Tibial nerve (tissue), 4 donors: Measurements from ENCODE around the gene GPR148. TPM values are rescaled to one million over a fixed set of nuclear protein-coding genes. Genes with fewer than 3 reads are reported as not detected.

Experiments used
- DNase-seq, 2 donors: peaks; one replicate each; pipeline ENCODE4 v3.0.0-alpha.2; 2019; ENCODE audit warnings: low spot score in 2 of 2
- H3K27ac ChIP-seq, 4 donors: fragments of 200-600 bp; sonication (generic) in 3 of 4; one replicate each; pipeline ENCODE4 v1.5.1; 2017 to 2019; ENCODE audit warnings: mild to moderate bottlenecking in 1 of 4
- H3K27me3 ChIP-seq, 2 donors: fragments of 200-600 bp; sonication (generic) in 1 of 2; one replicate each; pipeline versions ENCODE4 v1.5.1 to v1.6.0; 2017 to 2019
- H3K36me3 ChIP-seq, 3 donors: fragments of 200-600 bp; sonication (generic); one replicate each; pipeline ENCODE4 v1.5.1; 2018 to 2019
- H3K4me1 ChIP-seq, 4 donors: fragments of 200-600 bp; sonication (generic) in 3 of 4; one replicate each; pipeline ENCODE4 v1.5.1; 2017 to 2019
- H3K4me3 ChIP-seq, 4 donors: fragments of 200-600 bp; sonication (generic) in 3 of 4; one replicate each; pipeline ENCODE4 v1.5.1; 2017 to 2019; ENCODE audit warnings: mild to moderate bottlenecking in 1 of 4, moderate library complexity in 1 of 4
- H3K9me3 ChIP-seq, 4 donors: fragments of 200-600 bp; sonication (generic) in 3 of 4; one replicate each; pipeline ENCODE4 v1.5.1; 2017 to 2019
- CTCF ChIP-seq, 5 experiments: fragments of 200-600 bp in 3 of 5; fragments of 450-650 bp in 2 of 5; sonication (generic) in 3 of 5; IDR thresholded peaks; one replicate each; pipeline ENCODE4 v1.5.1; 2016 to 2019; ENCODE audit warnings: antibody characterized with exemption in 5 of 5, mild to moderate bottlenecking in 3 of 5, moderate library complexity in 2 of 5
- EP300 ChIP-seq, 2 donors: sonication (generic); formaldehyde crosslinking; IDR thresholded peaks; one replicate each; pipeline ENCODE4 v1.6.1; 2017; ENCODE audit warnings: antibody characterized with exemption in 2 of 2, mild to moderate bottlenecking in 1 of 2
- POLR2A ChIP-seq, 2 donors: fragments of 450-650 bp; IDR thresholded peaks; one replicate each; pipeline ENCODE4 v1.6.1; 2017; ENCODE audit warnings: antibody characterized with exemption in 2 of 2, mild to moderate bottlenecking in 2 of 2, moderate library complexity in 2 of 2
- WGBS, 2 donors: methylation state at CpG; one replicate each; pipeline ENCODE4 v1.1.5; 2018; 5-methylcytosine and 5-hydroxymethylcytosine counted together
- total RNA-seq, 4 donors: library from RNA; depleted of rRNA; stranded (reverse); fragments of >200 nt; gene quantifications; one replicate each; pipeline ENCODE4 v1.1.0, GENCODE V29; 2016

The GPR148 gene
- total RNA-seq, 4 donors from 2014 or later = not detected

GRCh38 chr2:130735200-130735599, 6.3 kb downstream of the GPR148 start:
- H3K4me1 ChIP-seq = no peaks in the 10 kb centered on the region

GRCh38 chr2:130736487-130736886, 7.6 kb downstream of the GPR148 start:
- Histone ChIP-seq H3K9me3 (peaks cover 0 to 3% (median 0%) of the 10 kb centered on the region in 4 donors), H3K4me1 (no peaks in the 10 kb centered on the region), H3K4me3 (no peak overlapping the region), H3K36me3 (no peaks in the 10 kb centered on the region), H3K27me3 (peaks cover 0 to 4% of the 10 kb centered on the region in 2 donors), H3K27ac (no peak overlapping the region)
- 82 to 83% methylated on average over 6 of the region's 6 CpGs for WGBS, 2 donors
- no peak for DNase-seq
- TF ChIP-seq EP300 (IDR thresholded peaks at IDR 0.05) (no peak), POLR2A (IDR thresholded peaks at IDR 0.05) (no peak), CTCF (IDR thresholded peaks at IDR 0.05) (no peak)

More at GRCh38 chr2:130735200-130735599, 6.3 kb downstream of the GPR148 start:
- DNase-seq = no peak
- no peaks in the 10 kb centered on the region for H3K36me3 ChIP-seq
- H3K27me3 ChIP-seq = peaks cover 0 to 2% of the 10 kb centered on the region in 2 donors
- TF ChIP-seq POLR2A (IDR thresholded peaks at IDR 0.05) (no peak), EP300 (IDR thresholded peaks at IDR 0.05) (no peak), CTCF (IDR thresholded peaks at IDR 0.05) (no peak)
- H3K9me3 ChIP-seq = peaks cover 0 to 3% (median 0%) of the 10 kb centered on the region in 4 donors
- H3K27ac ChIP-seq = no peak overlapping the region
- H3K4me3 ChIP-seq = no peak overlapping the region
- WGBS, 2 donors = 94 to 98% methylated on average over 3 of the region's 3 CpGs

GRCh38 chr2:130737592-130737991, 8.7 kb downstream of the GPR148 start:
- Histone ChIP-seq H3K36me3 (no peaks in the 10 kb centered on the region), H3K9me3 (peaks cover 0 to 3% (median 0%) of the 10 kb centered on the region in 4 donors), H3K27ac (no peak overlapping the region), H3K4me3 (no peak overlapping the region), H3K27me3 (peaks cover 0 to 4% of the 10 kb centered on the region in 2 donors), H3K4me1 (no peaks in the 10 kb centered on the region)
- TF ChIP-seq POLR2A (IDR thresholded peaks at IDR 0.05) = no peak
- no peak for TF ChIP-seq CTCF (IDR thresholded peaks at IDR 0.05)
- TF ChIP-seq EP300 (IDR thresholded peaks at IDR 0.05) = no peak
- no peak for DNase-seq
- 92 to 93% methylated on average over 12 to 14 of the region's 14 CpGs for WGBS, 2 donors

- TF ChIP-seq POLR2A (IDR thresholded peaks at IDR 0.05) = no peak
- no peak for TF ChIP-seq CTCF (IDR thresholded peaks at IDR 0.05)
- 66% methylated on average over 12 of the region's 12 CpGs for WGBS, 2 donors
- no peaks in the 10 kb centered on the region for H3K4me1 ChIP-seq
- H3K4me3 ChIP-seq = no peak overlapping the region
- no peak overlapping the region for H3K27ac ChIP-seq
- no peaks in the 10 kb centered on the region for H3K36me3 ChIP-seq
- peaks cover 0 to 3% (median 0%) of the 10 kb centered on the region in 4 donors for H3K9me3 ChIP-seq
- H3K27me3 ChIP-seq = peaks cover 0 to 4% of the 10 kb centered on the region in 2 donors
- DNase-seq = no peak
These were observed 11.8 kb downstream of the GPR148 start for GRCh38 chr2:130740671-130741070.

GRCh38 chr2:130743278-130743677, 14.4 kb downstream of the GPR148 start:
- Histone ChIP-seq H3K4me1 (no peaks in the 10 kb centered on the region), H3K27ac (no peak overlapping the region), H3K4me3 (no peak overlapping the region), H3K27me3 (peaks cover 0 to 4% of the 10 kb centered on the region in 2 donors), H3K36me3 (no peaks in the 10 kb centered on the region), H3K9me3 (peaks cover 0 to 3% (median 0%) of the 10 kb centered on the region in 4 donors)
- TF ChIP-seq EP300 (IDR thresholded peaks at IDR 0.05) (no peak), POLR2A (IDR thresholded peaks at IDR 0.05) (no peak), CTCF (IDR thresholded peaks at IDR 0.05) (no peak)
- DNase-seq = no peak
- WGBS, 2 donors = 76 to 78% methylated on average over 8 of the region's 8 CpGs
